ENCODE results near the gene MORN3.
"Not testable (repeated sequence)": the region's sequence is repeated elsewhere in the genome, so short reads cannot be mapped to it uniquely, and the experiment has no call there.

Gene MORN3

DNA sequence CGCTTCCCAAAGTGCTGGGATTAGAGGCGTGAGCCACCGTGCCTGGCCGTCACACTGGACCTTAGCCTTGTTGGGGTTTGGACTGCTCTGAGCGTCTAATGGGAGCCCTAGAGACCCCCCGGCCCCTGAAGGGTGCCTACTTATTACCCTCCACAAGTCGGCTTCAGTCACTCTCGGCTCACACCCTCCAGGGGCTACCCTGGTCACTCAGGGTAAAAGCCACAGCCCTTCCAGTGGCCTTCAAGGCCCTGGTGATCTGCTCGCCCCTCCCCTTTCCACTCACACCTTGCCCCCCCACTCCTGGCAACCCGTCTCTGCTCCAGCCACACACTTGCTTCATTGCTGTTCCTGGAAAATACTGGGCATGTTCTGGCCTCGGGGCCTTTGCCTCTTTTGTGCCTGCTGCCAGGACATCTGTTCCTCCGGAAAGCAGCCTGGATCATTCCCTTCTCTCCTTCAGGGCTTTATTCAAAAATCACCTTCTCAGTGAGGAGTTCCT is 3.6 kb upstream of the MORN3 start:
- no peak overlapping the region for H3K9ac ChIP-seq (ENCODE audit: low read depth, low read length, poor library complexity, severe bottlenecking)
- no peak overlapping the region for H2AFZ ChIP-seq (ENCODE audit: low read length)
- no peaks in the 10 kb centered on the region for H3K36me3 ChIP-seq (ENCODE audit: insufficient read depth, low read length)
- H3K4me1 ChIP-seq (ENCODE audit: insufficient read depth, low read length, poor library complexity, severe bottlenecking) = no peaks in the 10 kb centered on the region
- no peak overlapping the region for H3K4me3 ChIP-seq (ENCODE audit: low read length, poor library complexity, severe bottlenecking)
- no peaks in the 10 kb centered on the region for H3K9me3 ChIP-seq (ENCODE audit: insufficient read depth, low read depth, low read length)
- no peak overlapping the region for H3K4me2 ChIP-seq (ENCODE audit: low read depth, low read length, poor library complexity, severe bottlenecking)
- no peaks in the 10 kb centered on the region for H3K9me2 ChIP-seq (replicated peaks; ENCODE audit: low read depth, low read length)
- no peaks in the 10 kb centered on the region; the same call in 1 of the 2 replicates for H3F3A ChIP-seq (ENCODE audit: low read depth)
- no peak for TF ChIP-seq CTCF (conservative IDR thresholded peaks at IDR 0.05; ENCODE audit: low read length)
- TF ChIP-seq EZH2phosphoT487 (IDR thresholded peaks at IDR 0.05; ENCODE audit: borderline replicate concordance) = no peak
- H3K27me3 ChIP-seq (ENCODE audit: insufficient read depth, low read length, poor library complexity, severe bottlenecking) = no peaks in the 10 kb centered on the region
- H4K20me1 ChIP-seq (ENCODE audit: insufficient read depth, low read length, poor library complexity, severe bottlenecking) = no peaks in the 10 kb centered on the region
- no peaks in the 10 kb centered on the region for H3K79me2 ChIP-seq (ENCODE audit: insufficient read depth, low read length)

DNA sequence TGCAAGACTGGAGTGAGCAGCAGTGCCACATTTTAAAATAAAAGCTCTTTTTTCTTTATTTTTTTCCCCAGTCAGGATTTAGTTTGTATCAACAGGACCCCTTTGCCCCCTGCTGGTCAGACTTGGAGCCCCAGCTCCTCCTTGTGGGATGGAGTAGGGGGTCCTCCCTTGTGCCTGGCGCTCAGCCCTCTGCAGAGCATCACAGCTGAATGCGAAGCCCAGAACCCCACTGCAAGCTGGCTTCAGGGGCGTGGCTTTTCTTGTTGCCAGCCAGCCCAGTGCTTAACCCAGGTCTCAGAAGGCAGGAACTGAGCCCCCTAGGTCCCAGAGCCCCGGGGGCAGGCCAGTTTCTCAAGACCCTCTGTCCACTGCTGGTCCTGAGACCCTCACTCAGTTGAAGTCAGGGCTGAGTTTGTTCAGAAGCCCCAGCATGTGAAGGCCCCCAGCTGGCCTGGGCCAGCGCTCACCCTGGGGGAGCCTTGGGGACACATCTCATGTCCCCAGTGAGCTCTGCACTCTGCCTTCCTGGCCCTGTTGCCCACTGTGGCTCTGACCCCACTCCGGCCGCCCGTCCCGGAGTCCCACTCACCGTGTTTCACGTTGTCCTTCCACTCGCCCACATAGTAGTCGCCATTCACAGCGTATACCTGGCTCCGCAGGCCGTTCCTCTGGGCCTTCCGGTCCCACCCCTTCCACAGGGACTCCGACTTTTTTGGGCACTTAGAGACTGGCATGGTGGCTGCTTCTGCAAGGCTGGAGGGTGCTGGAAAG is 519 bp downstream of the MORN3 start:
- TF ChIP-seq CTCF (conservative IDR thresholded peaks at IDR 0.05; ENCODE audit: low read length) (peak; percentile 82), EZH2phosphoT487 (IDR thresholded peaks at IDR 0.05; ENCODE audit: borderline replicate concordance) (no peak)
- Histone ChIP-seq H3K79me2 (ENCODE audit: insufficient read depth, low read length) (peaks cover 30% of the 10 kb centered on the region), H3K4me3 (ENCODE audit: low read length, poor library complexity, severe bottlenecking) (no peak overlapping the region), H3K9ac (ENCODE audit: low read depth, low read length, poor library complexity, severe bottlenecking) (no peak overlapping the region), H2AFZ (ENCODE audit: low read length) (no peak overlapping the region), H4K20me1 (ENCODE audit: insufficient read depth, low read length, poor library complexity, severe bottlenecking) (no peaks in the 10 kb centered on the region), H3K9me3 (ENCODE audit: insufficient read depth, low read depth, low read length) (no peaks in the 10 kb centered on the region), H3K27me3 (ENCODE audit: insufficient read depth, low read length, poor library complexity, severe bottlenecking) (no peaks in the 10 kb centered on the region), H3K9me2 (replicated peaks; ENCODE audit: low read depth, low read length) (no peaks in the 10 kb centered on the region), H3K4me1 (ENCODE audit: insufficient read depth, low read length, poor library complexity, severe bottlenecking) (peaks cover 19% of the 10 kb centered on the region), H3K36me3 (ENCODE audit: insufficient read depth, low read length) (no peaks in the 10 kb centered on the region), H3F3A (ENCODE audit: low read depth) (no peaks in the 10 kb centered on the region), H3K4me2 (ENCODE audit: low read depth, low read length, poor library complexity, severe bottlenecking) (no peak overlapping the region)

GRCh38 chr12:121666829-121667228 is 2.6 kb downstream of the MORN3 start:
- peak overlapping the region; percentile 21 for H3K9ac ChIP-seq (ENCODE audit: low read depth, low read length, poor library complexity, severe bottlenecking)
- H3K27me3 ChIP-seq (ENCODE audit: insufficient read depth, low read length, poor library complexity, severe bottlenecking); H3K9me3 ChIP-seq (ENCODE audit: insufficient read depth, low read depth, low read length); H4K20me1 ChIP-seq (ENCODE audit: insufficient read depth, low read length, poor library complexity, severe bottlenecking); H3K4me3 ChIP-seq (ENCODE audit: low read length, poor library complexity, severe bottlenecking); H3F3A ChIP-seq (ENCODE audit: low read depth); H2AFZ ChIP-seq (ENCODE audit: low read length); H3K36me3 ChIP-seq (ENCODE audit: insufficient read depth, low read length); H3K9me2 ChIP-seq (replicated peaks; ENCODE audit: low read depth, low read length): not testable (repeated sequence)
- peaks cover 30% of the 10 kb centered on the region for H3K79me2 ChIP-seq (ENCODE audit: insufficient read depth, low read length)
- H3K4me2 ChIP-seq (ENCODE audit: low read depth, low read length, poor library complexity, severe bottlenecking) = peak overlapping the region; percentile 93
- peaks cover 33% of the 10 kb centered on the region for H3K4me1 ChIP-seq (ENCODE audit: insufficient read depth, low read length, poor library complexity, severe bottlenecking)

- Histone ChIP-seq H3K36me3 (ENCODE audit: insufficient read depth, low read length) (no peaks in the 10 kb centered on the region), H3K4me3 (ENCODE audit: low read length, poor library complexity, severe bottlenecking) (peak overlapping the region; percentile 93), H3K9me2 (replicated peaks; ENCODE audit: low read depth, low read length) (no peaks in the 10 kb centered on the region), H3K9me3 (ENCODE audit: insufficient read depth, low read depth, low read length) (no peaks in the 10 kb centered on the region), H2AFZ (ENCODE audit: low read length) (no peak overlapping the region), H4K20me1 (ENCODE audit: insufficient read depth, low read length, poor library complexity, severe bottlenecking) (no peaks in the 10 kb centered on the region), H3K27me3 (ENCODE audit: insufficient read depth, low read length, poor library complexity, severe bottlenecking) (no peaks in the 10 kb centered on the region), H3K9ac (ENCODE audit: low read depth, low read length, poor library complexity, severe bottlenecking) (peak overlapping the region; percentile 67), H3K4me2 (ENCODE audit: low read depth, low read length, poor library complexity, severe bottlenecking) (peak overlapping the region; percentile 65), H3F3A (ENCODE audit: low read depth) (peaks cover 4% of the 10 kb centered on the region), H3K4me1 (ENCODE audit: insufficient read depth, low read length, poor library complexity, severe bottlenecking) (peaks cover 50% of the 10 kb centered on the region), H3K79me2 (ENCODE audit: insufficient read depth, low read length) (peaks cover 48% of the 10 kb centered on the region)
- TF ChIP-seq EZH2phosphoT487 (IDR thresholded peaks at IDR 0.05; ENCODE audit: borderline replicate concordance) (no peak), CTCF (conservative IDR thresholded peaks at IDR 0.05; ENCODE audit: low read length) (no peak)
Measured at GRCh38 chr12:121663610-121663929, 5.9 kb downstream of the MORN3 start.

- H3K9me3 ChIP-seq (ENCODE audit: insufficient read depth, low read depth, low read length); H3K4me3 ChIP-seq (ENCODE audit: low read length, poor library complexity, severe bottlenecking); H3K27me3 ChIP-seq (ENCODE audit: insufficient read depth, low read length, poor library complexity, severe bottlenecking); H3K36me3 ChIP-seq (ENCODE audit: insufficient read depth, low read length); H3K4me2 ChIP-seq (ENCODE audit: low read depth, low read length, poor library complexity, severe bottlenecking); H2AFZ ChIP-seq (ENCODE audit: low read length); H3F3A ChIP-seq (ENCODE audit: low read depth); H4K20me1 ChIP-seq (ENCODE audit: insufficient read depth, low read length, poor library complexity, severe bottlenecking); H3K9me2 ChIP-seq (replicated peaks; ENCODE audit: low read depth, low read length): not testable (repeated sequence)
- H3K4me1 ChIP-seq (ENCODE audit: insufficient read depth, low read length, poor library complexity, severe bottlenecking) = peaks cover 63% of the 10 kb centered on the region
- H3K9ac ChIP-seq (ENCODE audit: low read depth, low read length, poor library complexity, severe bottlenecking) = peak overlapping the region; percentile 32
- H3K79me2 ChIP-seq (ENCODE audit: insufficient read depth, low read length) = peaks cover 43% of the 10 kb centered on the region
Measured at GRCh38 chr12:121661353-121662105, 7.9 kb downstream of the MORN3 start.

Data from Loucy (cell line).